ENCODE measurements around the gene PPP2R3A.

The PPP2R3A gene

GRCh38 chr3:136022529-136023263 is 57.2 kb downstream of the PPP2R3A start:
- DNase-seq = no peak

- no peak for DNase-seq
Measured at GRCh38 chr3:136023264-136023978, 57.9 kb downstream of the PPP2R3A start.

GRCh38 chr3:136036306-136036705 is 70.8 kb downstream of the PPP2R3A start:
- no peak for DNase-seq

- no peak for DNase-seq
Measured at GRCh38 chr3:136038668-136039067, 73.1 kb downstream of the PPP2R3A start.

GRCh38 chr3:136042608-136043221 is 77.2 kb downstream of the PPP2R3A start:
- DNase-seq = peak in 1 of 51 donors; percentile 47

- no peak for DNase-seq
Measured at GRCh38 chr3:136044980-136045745, 79.6 kb downstream of the PPP2R3A start.

- no peak for DNase-seq
Measured at GRCh38 chr3:136048068-136048467, 82.5 kb downstream of the PPP2R3A start.

GRCh38 chr3:136050250-136050649 is 84.7 kb downstream of the PPP2R3A start:
- DNase-seq = no peak

GRCh38 chr3:136055491-136055890 is 90.0 kb downstream of the PPP2R3A start:
- DNase-seq = no peak

GRCh38 chr3:136067211-136067610 is 101.7 kb downstream of the PPP2R3A start:
- DNase-seq = no peak

GRCh38 chr3:136068708-136069107 is 103.2 kb downstream of the PPP2R3A start:
- no peak for DNase-seq

GRCh38 chr3:136069933-136070332 is 104.4 kb downstream of the PPP2R3A start:
- DNase-seq = no peak

- DNase-seq = no peak
Measured at GRCh38 chr3:136070334-136070733, 104.8 kb downstream of the PPP2R3A start.

- DNase-seq = peak in 2 of 51 donors; percentile 2 to 58
Measured at GRCh38 chr3:136070953-136071949, 105.7 kb downstream of the PPP2R3A start.

GRCh38 chr3:136074546-136075170 is 109.1 kb downstream of the PPP2R3A start:
- DNase-seq = no peak

- DNase-seq = peak in 40 of 51 donors; percentile 4 to 80 (median 34)
Measured at GRCh38 chr3:136075218-136075808, 109.8 kb downstream of the PPP2R3A start.

GRCh38 chr3:136075811-136076210 is 110.3 kb downstream of the PPP2R3A start:
- DNase-seq = no peak

GRCh38 chr3:136078421-136079364 is 113.2 kb downstream of the PPP2R3A start:
- peak in 1 of 51 donors; percentile 15 for DNase-seq

Data from hypothalamus (tissue), 51 donors.